Colonic mucosa (tissue), 4 donors: ENCODE results near the gene ZDHHC14. TPM values are rescaled to one million over a fixed set of nuclear protein-coding genes. Genes with fewer than 3 reads are reported as not detected.

ENCODE experiments used
- DNase-seq: peaks from one replicate; pipeline ENCODE4 v3.0.0-alpha.2; 2020
- H3K27ac ChIP-seq: fragments of 200-600 bp; one replicate; pipeline ENCODE4 v1.8.0; 2021
- H3K27me3 ChIP-seq: fragments of 200-600 bp; one replicate; pipeline ENCODE4 v1.8.0; 2021
- H3K36me3 ChIP-seq: fragments of 200-600 bp; one replicate; pipeline ENCODE4 v1.8.0; 2021
- H3K4me1 ChIP-seq: fragments of 200-600 bp; one replicate; pipeline ENCODE4 v1.8.0; 2021; ENCODE audit warnings: mild to moderate bottlenecking
- H3K4me3 ChIP-seq: fragments of 200-600 bp; one replicate; pipeline ENCODE4 v1.8.0; 2021
- H3K9ac ChIP-seq, 2 donors: one replicate each; pipeline ENCODE4 v1.7.0; 2013; ENCODE audit warnings: control low read depth in 2 of 2, low read depth in 2 of 2, low read length in 2 of 2
- H3K9me3 ChIP-seq: fragments of 200-600 bp; one replicate; pipeline ENCODE4 v1.8.0; 2021
- intact Hi-C: fragments of 100-400 bp; cut with DNase I; formaldehyde crosslinking; loops from one replicate; pipeline ENCODE4 v1.14.1; 2022
- total RNA-seq, 2 donors: library from RNA; stranded (reverse); fragmentation: NEBNext Ultra II Directional in 1 of 2; extraction: Animal tissue kit (Norgen Biotek cat#: 25700) in 1 of 2; gene quantifications; one replicate each; pipeline ENCODE4 v1.2.1, GENCODE V29; 2021
- TF ChIP-seq, protein P1 (sequence below): fragments of 200-600 bp; IDR thresholded peaks from one replicate; pipeline ENCODE4 v1.8.0; 2022; ENCODE audit warnings: antibody characterized with exemption, mild to moderate bottlenecking
- donor health status: healthy.
- donor health status: DM: no; HTN: no; CAD: no.
- donor health status: DM: no; HTN: no; CAD: no.

ZDHHC14 gene
- total RNA-seq, 2 donors from 2014 or later: 8.4 to 11.4 TPM

DNA sequence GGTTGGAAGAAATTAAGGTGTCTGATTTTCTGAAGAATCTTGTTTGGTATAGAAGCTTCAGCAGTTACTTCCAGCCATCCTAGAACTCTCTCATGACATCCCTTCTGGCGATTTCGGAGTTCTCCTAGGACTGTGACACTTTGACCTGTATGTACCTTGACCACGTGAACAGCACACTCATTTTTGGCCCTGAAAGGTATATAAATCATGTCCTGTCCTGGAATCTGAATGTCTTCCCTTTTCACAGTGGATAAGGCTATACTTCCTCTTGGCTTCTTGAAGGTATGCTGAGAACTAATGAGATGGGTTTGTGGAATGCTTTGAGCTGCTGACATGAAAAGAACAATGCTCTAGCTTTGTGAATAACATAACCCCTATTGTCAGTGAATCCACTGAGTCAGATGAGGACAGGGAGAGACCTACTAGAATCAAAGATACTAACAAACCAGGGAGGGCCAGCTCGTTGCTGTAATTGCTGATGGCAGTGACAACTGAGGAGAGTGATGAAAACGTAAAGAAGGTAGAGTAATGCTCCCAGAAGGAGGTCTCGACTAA lies 6.0 kb upstream of the ZDHHC14 start:
- Histone ChIP-seq H3K27me3 (no peaks in the 10 kb centered on the region), H3K9me3 (no peaks in the 10 kb centered on the region), H3K4me3 (no peak overlapping the region), H3K4me1 (no peaks in the 10 kb centered on the region), H3K9ac (no peak overlapping the region), H3K36me3 (no peaks in the 10 kb centered on the region), H3K27ac (no peak overlapping the region)
- intact Hi-C loops: loop anchor here (5.0 kb wide), 1 partner anchor 53 kb away; the partner anchor contains the start of gene TMEM242
- TF ChIP-seq, protein P1, sequence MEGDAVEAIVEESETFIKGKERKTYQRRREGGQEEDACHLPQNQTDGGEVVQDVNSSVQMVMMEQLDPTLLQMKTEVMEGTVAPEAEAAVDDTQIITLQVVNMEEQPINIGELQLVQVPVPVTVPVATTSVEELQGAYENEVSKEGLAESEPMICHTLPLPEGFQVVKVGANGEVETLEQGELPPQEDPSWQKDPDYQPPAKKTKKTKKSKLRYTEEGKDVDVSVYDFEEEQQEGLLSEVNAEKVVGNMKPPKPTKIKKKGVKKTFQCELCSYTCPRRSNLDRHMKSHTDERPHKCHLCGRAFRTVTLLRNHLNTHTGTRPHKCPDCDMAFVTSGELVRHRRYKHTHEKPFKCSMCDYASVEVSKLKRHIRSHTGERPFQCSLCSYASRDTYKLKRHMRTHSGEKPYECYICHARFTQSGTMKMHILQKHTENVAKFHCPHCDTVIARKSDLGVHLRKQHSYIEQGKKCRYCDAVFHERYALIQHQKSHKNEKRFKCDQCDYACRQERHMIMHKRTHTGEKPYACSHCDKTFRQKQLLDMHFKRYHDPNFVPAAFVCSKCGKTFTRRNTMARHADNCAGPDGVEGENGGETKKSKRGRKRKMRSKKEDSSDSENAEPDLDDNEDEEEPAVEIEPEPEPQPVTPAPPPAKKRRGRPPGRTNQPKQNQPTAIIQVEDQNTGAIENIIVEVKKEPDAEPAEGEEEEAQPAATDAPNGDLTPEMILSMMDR: no peak
- DNase-seq: no peak

- Histone ChIP-seq H3K27ac (no peak overlapping the region), H3K36me3 (no peaks in the 10 kb centered on the region), H3K9me3 (no peaks in the 10 kb centered on the region), H3K9ac (no peak overlapping the region), H3K4me1 (no peaks in the 10 kb centered on the region), H3K4me3 (no peak overlapping the region), H3K27me3 (no peaks in the 10 kb centered on the region)
- no peak for DNase-seq
- intact Hi-C loops: loop anchor here (5.0 kb wide), 1 partner anchor 54 kb away; the partner anchor contains the start of gene TMEM242
- TF ChIP-seq, protein P1: no peak
Observed at GRCh38 chr6:157376241-157376640, 4.7 kb upstream of the ZDHHC14 start.

- H3K9me3 ChIP-seq: no peaks in the 10 kb centered on the region
- no peak overlapping the region for H3K9ac ChIP-seq
- no peak for DNase-seq
- H3K36me3 ChIP-seq: no peaks in the 10 kb centered on the region
- no peaks in the 10 kb centered on the region for H3K27me3 ChIP-seq
- TF ChIP-seq, protein P1: no peak
- no peak overlapping the region for H3K27ac ChIP-seq
- intact Hi-C loops: loop anchor here (5.0 kb wide), 1 partner anchor 54 kb away; the partner anchor contains the start of gene TMEM242
- H3K4me1 ChIP-seq: no peaks in the 10 kb centered on the region
- no peak overlapping the region for H3K4me3 ChIP-seq
Observed at GRCh38 chr6:157376706-157377230, 4.2 kb upstream of the ZDHHC14 start.

DNA sequence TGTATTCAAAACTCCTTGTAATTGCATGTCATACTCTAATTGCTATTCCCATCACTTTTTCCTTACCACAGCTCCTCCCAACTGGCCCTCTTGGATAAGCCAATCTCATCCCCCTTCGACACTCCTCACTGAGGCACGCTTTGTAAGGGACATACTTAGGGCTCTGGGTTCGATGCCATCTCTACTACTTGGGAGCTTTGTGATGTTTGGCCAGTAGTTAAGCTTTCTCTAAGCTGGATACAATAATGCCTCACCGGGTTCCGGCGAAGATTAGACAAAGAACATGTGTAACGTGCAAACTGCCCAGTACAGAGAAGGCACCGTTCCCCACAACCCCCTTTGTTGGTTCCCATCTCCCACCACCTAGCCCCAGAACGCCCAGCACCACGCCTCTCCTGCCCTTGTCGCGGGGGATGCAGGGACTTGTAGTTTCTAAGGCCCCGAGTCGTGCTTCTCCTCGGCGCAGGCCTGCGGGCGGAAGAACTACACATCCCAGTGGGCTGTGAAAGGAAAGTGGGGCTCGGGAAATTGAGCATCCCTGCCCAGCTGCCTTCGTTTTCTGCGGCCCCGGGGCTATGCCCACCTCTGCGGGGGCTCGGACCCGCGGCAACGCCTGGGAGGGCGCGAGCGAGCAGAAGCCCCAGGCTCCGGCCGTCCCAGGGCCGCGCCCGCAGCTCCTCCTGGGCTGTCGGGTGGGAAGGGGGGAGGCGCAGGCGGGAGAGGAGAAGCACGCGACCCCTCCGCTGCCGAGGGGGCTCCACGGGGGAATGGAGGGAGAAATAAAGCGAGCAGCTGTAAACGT lies 1.1 kb upstream of the ZDHHC14 start:
- peak overlapping the region; percentile 90 to 92 for H3K9ac ChIP-seq
- H3K36me3 ChIP-seq: no peaks in the 10 kb centered on the region
- intact Hi-C loops: loop anchor here (5.0 kb wide), 2 partner anchors 58 to 217 kb away; partner anchors contain the start of gene TMEM242
- peak overlapping the region; percentile 99 for H3K27ac ChIP-seq
- peak; percentile 95 for DNase-seq
- no peaks in the 10 kb centered on the region for H3K9me3 ChIP-seq
- TF ChIP-seq, protein P1: no peak
- H3K4me1 ChIP-seq: no peaks in the 10 kb centered on the region
- H3K27me3 ChIP-seq: no peaks in the 10 kb centered on the region
- H3K4me3 ChIP-seq: peak overlapping the region; percentile 99

DNA sequence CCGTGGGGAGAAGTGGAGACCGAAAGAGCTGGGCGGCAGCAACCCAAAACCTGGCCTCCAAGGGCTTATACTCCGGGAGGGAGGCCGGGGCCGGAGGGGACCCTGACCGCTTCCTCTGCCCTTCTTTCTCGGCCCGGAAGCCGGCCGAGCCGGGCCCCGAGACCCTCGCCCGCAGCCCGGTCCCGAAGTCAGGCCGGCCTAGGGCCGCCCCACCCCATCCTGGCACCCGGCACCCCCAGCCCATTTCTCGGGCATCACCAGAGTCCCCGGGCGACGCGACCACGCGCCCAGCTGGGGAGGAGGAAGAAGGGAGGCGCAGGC lies 572 bp upstream of the ZDHHC14 start:
- no peak for DNase-seq
- TF ChIP-seq, protein P1: no peak
- Histone ChIP-seq H3K36me3 (no peaks in the 10 kb centered on the region), H3K4me1 (no peaks in the 10 kb centered on the region), H3K9me3 (no peaks in the 10 kb centered on the region), H3K27me3 (no peaks in the 10 kb centered on the region), H3K27ac (peak overlapping the region; percentile 99), H3K4me3 (peak overlapping the region; percentile 99), H3K9ac (peak overlapping the region; percentile 90 to 92)
- intact Hi-C loops: loop anchor here (5.0 kb wide), 1 partner anchor 217 kb away; no protein-coding TSS in a partner anchor
